WTC11 (cell line): ENCODE results near the gene RAD23B.

Experiments used
- ATF1 ChIP-seq: sonication (generic); formaldehyde crosslinking; IDR thresholded peaks from 2 replicates; pipeline ENCODE4 v1.8.1; 2023; ENCODE audit warnings: mild to moderate bottlenecking, moderate library complexity, missing genetic modification reagents
- MXD4 ChIP-seq: fragments of 250-450 bp; sonication (Bioruptor Pico); IDR thresholded peaks from 2 replicates; pipeline ENCODE4 v1.8.0; 2021; ENCODE audit warnings: mild to moderate bottlenecking, moderate library complexity, borderline replicate concordance
- NFE2L1 ChIP-seq: sonication (generic); formaldehyde crosslinking; IDR thresholded peaks from 2 replicates; pipeline ENCODE4 v1.8.1; 2023; ENCODE audit warnings: missing genetic modification reagents
- NR3C1 ChIP-seq: sonication (generic); formaldehyde crosslinking; conservative IDR thresholded peaks from 2 replicates; pipeline ENCODE4 v1.8.1; 2023; ENCODE audit warnings: low read depth, mild to moderate bottlenecking, missing genetic modification reagents
- TEAD4 ChIP-seq: sonication (generic); formaldehyde crosslinking; IDR thresholded peaks from 2 replicates; pipeline ENCODE4 v1.8.0; 2022; ENCODE audit warnings: mild to moderate bottlenecking, missing genetic modification reagents
- ZNF281 ChIP-seq: sonication (generic); formaldehyde crosslinking; IDR thresholded peaks from 2 replicates; pipeline ENCODE4 v1.8.0; 2023; ENCODE audit warnings: mild to moderate bottlenecking, missing genetic modification reagents
- ZNF396 ChIP-seq: fragments of 250-450 bp; sonication (Bioruptor Pico); IDR thresholded peaks from 2 replicates; pipeline ENCODE4 v1.8.0; 2021; ENCODE audit warnings: mild to moderate bottlenecking, moderate library complexity, borderline replicate concordance
- ZNF423 ChIP-seq: fragments of 250-450 bp; sonication (Bioruptor Pico); IDR thresholded peaks from 2 replicates; pipeline ENCODE4 v2.1.2; 2022; ENCODE audit warnings: mild to moderate bottlenecking, moderate library complexity
- ZSCAN18 ChIP-seq: fragments of 250-450 bp; sonication (Bioruptor Pico); IDR thresholded peaks from 2 replicates; pipeline ENCODE4 v2.1.2; 2022; ENCODE audit warnings: mild to moderate bottlenecking, moderate library complexity
- TF ChIP-seq, protein P1 (sequence below): fragments of 200-600 bp; IDR thresholded peaks from 2 replicates; pipeline ENCODE4 v1.8.0; 2022; ENCODE audit warnings: antibody characterized with exemption
- TF ChIP-seq, protein P2 (sequence below): sonication (generic); formaldehyde crosslinking; IDR thresholded peaks from 2 replicates; pipeline ENCODE4 v1.8.1; 2022; ENCODE audit warnings: low read depth, missing genetic modification reagents, borderline replicate concordance
- TF ChIP-seq, protein P3 (sequence below): fragments of 250-450 bp; sonication (Bioruptor Pico); IDR thresholded peaks from 2 replicates; pipeline ENCODE4 v1.9.0; 2021; ENCODE audit warnings: mild to moderate bottlenecking
- TF ChIP-seq, protein P4 (sequence below): sonication (generic); formaldehyde crosslinking; IDR thresholded peaks from 2 replicates; pipeline ENCODE4 v1.8.0; 2022; ENCODE audit warnings: mild to moderate bottlenecking, missing genetic modification reagents
- TF ChIP-seq, protein P5 (sequence below): sonication (generic); formaldehyde crosslinking; conservative IDR thresholded peaks from 2 replicates; pipeline ENCODE4 v1.8.1; 2023; ENCODE audit warnings: mild to moderate bottlenecking, low read depth, missing genetic modification reagents, moderate library complexity

GRCh38 chr9:107263289-107263688 lies 19.8 kb upstream of the RAD23B start:
- TF ChIP-seq, protein P1, sequence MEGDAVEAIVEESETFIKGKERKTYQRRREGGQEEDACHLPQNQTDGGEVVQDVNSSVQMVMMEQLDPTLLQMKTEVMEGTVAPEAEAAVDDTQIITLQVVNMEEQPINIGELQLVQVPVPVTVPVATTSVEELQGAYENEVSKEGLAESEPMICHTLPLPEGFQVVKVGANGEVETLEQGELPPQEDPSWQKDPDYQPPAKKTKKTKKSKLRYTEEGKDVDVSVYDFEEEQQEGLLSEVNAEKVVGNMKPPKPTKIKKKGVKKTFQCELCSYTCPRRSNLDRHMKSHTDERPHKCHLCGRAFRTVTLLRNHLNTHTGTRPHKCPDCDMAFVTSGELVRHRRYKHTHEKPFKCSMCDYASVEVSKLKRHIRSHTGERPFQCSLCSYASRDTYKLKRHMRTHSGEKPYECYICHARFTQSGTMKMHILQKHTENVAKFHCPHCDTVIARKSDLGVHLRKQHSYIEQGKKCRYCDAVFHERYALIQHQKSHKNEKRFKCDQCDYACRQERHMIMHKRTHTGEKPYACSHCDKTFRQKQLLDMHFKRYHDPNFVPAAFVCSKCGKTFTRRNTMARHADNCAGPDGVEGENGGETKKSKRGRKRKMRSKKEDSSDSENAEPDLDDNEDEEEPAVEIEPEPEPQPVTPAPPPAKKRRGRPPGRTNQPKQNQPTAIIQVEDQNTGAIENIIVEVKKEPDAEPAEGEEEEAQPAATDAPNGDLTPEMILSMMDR = no peak
- TF ChIP-seq, protein P2, sequence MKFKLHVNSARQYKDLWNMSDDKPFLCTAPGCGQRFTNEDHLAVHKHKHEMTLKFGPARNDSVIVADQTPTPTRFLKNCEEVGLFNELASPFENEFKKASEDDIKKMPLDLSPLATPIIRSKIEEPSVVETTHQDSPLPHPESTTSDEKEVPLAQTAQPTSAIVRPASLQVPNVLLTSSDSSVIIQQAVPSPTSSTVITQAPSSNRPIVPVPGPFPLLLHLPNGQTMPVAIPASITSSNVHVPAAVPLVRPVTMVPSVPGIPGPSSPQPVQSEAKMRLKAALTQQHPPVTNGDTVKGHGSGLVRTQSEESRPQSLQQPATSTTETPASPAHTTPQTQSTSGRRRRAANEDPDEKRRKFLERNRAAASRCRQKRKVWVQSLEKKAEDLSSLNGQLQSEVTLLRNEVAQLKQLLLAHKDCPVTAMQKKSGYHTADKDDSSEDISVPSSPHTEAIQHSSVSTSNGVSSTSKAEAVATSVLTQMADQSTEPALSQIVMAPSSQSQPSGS (CRISPR knock-in tag) = no peak
- TF ChIP-seq ZNF423 (CRISPR knock-in tag) (no peak), NFE2L1 (CRISPR knock-in tag) (no peak), TEAD4 (CRISPR knock-in tag) (no peak), NR3C1 (no peak), ZNF281 (CRISPR knock-in tag) (no peak), ZSCAN18 (CRISPR knock-in tag) (no peak), ZNF396 (CRISPR knock-in tag) (no peak), MXD4 (CRISPR knock-in tag) (no peak), ATF1 (CRISPR knock-in tag) (no peak)
- TF ChIP-seq, protein P3, sequence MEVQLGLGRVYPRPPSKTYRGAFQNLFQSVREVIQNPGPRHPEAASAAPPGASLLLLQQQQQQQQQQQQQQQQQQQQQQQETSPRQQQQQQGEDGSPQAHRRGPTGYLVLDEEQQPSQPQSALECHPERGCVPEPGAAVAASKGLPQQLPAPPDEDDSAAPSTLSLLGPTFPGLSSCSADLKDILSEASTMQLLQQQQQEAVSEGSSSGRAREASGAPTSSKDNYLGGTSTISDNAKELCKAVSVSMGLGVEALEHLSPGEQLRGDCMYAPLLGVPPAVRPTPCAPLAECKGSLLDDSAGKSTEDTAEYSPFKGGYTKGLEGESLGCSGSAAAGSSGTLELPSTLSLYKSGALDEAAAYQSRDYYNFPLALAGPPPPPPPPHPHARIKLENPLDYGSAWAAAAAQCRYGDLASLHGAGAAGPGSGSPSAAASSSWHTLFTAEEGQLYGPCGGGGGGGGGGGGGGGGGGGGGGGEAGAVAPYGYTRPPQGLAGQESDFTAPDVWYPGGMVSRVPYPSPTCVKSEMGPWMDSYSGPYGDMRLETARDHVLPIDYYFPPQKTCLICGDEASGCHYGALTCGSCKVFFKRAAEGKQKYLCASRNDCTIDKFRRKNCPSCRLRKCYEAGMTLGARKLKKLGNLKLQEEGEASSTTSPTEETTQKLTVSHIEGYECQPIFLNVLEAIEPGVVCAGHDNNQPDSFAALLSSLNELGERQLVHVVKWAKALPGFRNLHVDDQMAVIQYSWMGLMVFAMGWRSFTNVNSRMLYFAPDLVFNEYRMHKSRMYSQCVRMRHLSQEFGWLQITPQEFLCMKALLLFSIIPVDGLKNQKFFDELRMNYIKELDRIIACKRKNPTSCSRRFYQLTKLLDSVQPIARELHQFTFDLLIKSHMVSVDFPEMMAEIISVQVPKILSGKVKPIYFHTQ (CRISPR knock-in tag) = no peak
- TF ChIP-seq, protein P4, sequence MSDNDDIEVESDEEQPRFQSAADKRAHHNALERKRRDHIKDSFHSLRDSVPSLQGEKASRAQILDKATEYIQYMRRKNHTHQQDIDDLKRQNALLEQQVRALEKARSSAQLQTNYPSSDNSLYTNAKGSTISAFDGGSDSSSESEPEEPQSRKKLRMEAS (CRISPR knock-in tag) = no peak
- TF ChIP-seq, protein P5, sequence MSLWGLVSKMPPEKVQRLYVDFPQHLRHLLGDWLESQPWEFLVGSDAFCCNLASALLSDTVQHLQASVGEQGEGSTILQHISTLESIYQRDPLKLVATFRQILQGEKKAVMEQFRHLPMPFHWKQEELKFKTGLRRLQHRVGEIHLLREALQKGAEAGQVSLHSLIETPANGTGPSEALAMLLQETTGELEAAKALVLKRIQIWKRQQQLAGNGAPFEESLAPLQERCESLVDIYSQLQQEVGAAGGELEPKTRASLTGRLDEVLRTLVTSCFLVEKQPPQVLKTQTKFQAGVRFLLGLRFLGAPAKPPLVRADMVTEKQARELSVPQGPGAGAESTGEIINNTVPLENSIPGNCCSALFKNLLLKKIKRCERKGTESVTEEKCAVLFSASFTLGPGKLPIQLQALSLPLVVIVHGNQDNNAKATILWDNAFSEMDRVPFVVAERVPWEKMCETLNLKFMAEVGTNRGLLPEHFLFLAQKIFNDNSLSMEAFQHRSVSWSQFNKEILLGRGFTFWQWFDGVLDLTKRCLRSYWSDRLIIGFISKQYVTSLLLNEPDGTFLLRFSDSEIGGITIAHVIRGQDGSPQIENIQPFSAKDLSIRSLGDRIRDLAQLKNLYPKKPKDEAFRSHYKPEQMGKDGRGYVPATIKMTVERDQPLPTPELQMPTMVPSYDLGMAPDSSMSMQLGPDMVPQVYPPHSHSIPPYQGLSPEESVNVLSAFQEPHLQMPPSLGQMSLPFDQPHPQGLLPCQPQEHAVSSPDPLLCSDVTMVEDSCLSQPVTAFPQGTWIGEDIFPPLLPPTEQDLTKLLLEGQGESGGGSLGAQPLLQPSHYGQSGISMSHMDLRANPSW (CRISPR knock-in tag) = no peak
